Measurements from ENCODE around the gene ST7L.
A peak's percentile ranks its signal among the peaks of the same experiment; 100 is the strongest.
"Not testable (repeated sequence)": the region's sequence is repeated elsewhere in the genome, so short reads cannot be mapped to it uniquely, and the experiment has no call there.

Gene ST7L

GRCh38 chr1:112628516-112628915, 9.6 kb upstream of the ST7L start:
- no peak for TF ChIP-seq ZNF274 (IDR thresholded peaks at IDR 0.05; ENCODE audit: low read depth, low read length)
- no peak overlapping the region for H3K4me3 ChIP-seq (ENCODE audit: low read length)

- no peak for TF ChIP-seq ZNF274 (IDR thresholded peaks at IDR 0.05; ENCODE audit: low read depth, low read length)
- no peak overlapping the region for H3K4me3 ChIP-seq (ENCODE audit: low read length)
Observed at GRCh38 chr1:112626887-112627286, 7.9 kb upstream of the ST7L start.

- no peak for TF ChIP-seq ZNF274 (IDR thresholded peaks at IDR 0.05; ENCODE audit: low read depth, low read length)
- H3K4me3 ChIP-seq (ENCODE audit: low read length), result no peak overlapping the region
Observed at GRCh38 chr1:112626193-112626592, 7.3 kb upstream of the ST7L start.

- no peak for TF ChIP-seq ZNF274 (IDR thresholded peaks at IDR 0.05; ENCODE audit: low read depth, low read length)
- no peak overlapping the region for H3K4me3 ChIP-seq (ENCODE audit: low read length)
Observed at GRCh38 chr1:112625696-112626095, 6.8 kb upstream of the ST7L start.

- H3K4me3 ChIP-seq (ENCODE audit: low read length), result not testable (repeated sequence)
Observed at GRCh38 chr1:112624493-112624892, 5.6 kb upstream of the ST7L start.

GRCh38 chr1:112620377-112620695, 1.4 kb upstream of the ST7L start:
- no peak for TF ChIP-seq ZNF274 (IDR thresholded peaks at IDR 0.05; ENCODE audit: low read depth, low read length)
- peak overlapping the region; percentile 86 for H3K4me3 ChIP-seq (ENCODE audit: low read length)

- peak within 1 kb of the TSS; percentile 86 for H3K4me3 ChIP-seq (ENCODE audit: low read length)
Observed at GRCh38 chr1:112619518-112620376, 806 bp upstream of the ST7L start, which contains the start of gene CAPZA1. CAPZA1 (plus strand) TSS chr1:112619832; CDS start chr1:112619845, 13 bp downstream.

GRCh38 chr1:112618114-112618720, 724 bp downstream of the ST7L start:
- no peak for TF ChIP-seq ZNF274 (IDR thresholded peaks at IDR 0.05; ENCODE audit: low read depth, low read length)
- H3K4me3 ChIP-seq (ENCODE audit: low read length), result peak overlapping the region; percentile 86

More at GRCh38 chr1:112619518-112620376, 806 bp upstream of the ST7L start, which contains the start of gene CAPZA1:
- TF ChIP-seq ZNF274 (IDR thresholded peaks at IDR 0.05; ENCODE audit: low read depth, low read length), result no peak

- no peak for TF ChIP-seq ZNF274 (IDR thresholded peaks at IDR 0.05; ENCODE audit: low read depth, low read length)
- H3K4me3 ChIP-seq (ENCODE audit: low read length), result no peak overlapping the region
Observed at GRCh38 chr1:112614460-112615065, 4.4 kb downstream of the ST7L start.

- TF ChIP-seq ZNF274 (IDR thresholded peaks at IDR 0.05; ENCODE audit: low read depth, low read length), result no peak
- H3K4me3 ChIP-seq (ENCODE audit: low read length), result no peak overlapping the region
Observed at GRCh38 chr1:112605633-112606327, 13.2 kb downstream of the ST7L start.

GRCh38 chr1:112603541-112603940, 15.4 kb downstream of the ST7L start:
- TF ChIP-seq ZNF274 (IDR thresholded peaks at IDR 0.05; ENCODE audit: low read depth, low read length), result no peak
- no peak overlapping the region for H3K4me3 ChIP-seq (ENCODE audit: low read length)

- TF ChIP-seq ZNF274 (IDR thresholded peaks at IDR 0.05; ENCODE audit: low read depth, low read length), result no peak
- H3K4me3 ChIP-seq (ENCODE audit: low read length), result no peak overlapping the region
Observed at GRCh38 chr1:112603012-112603411, 15.9 kb downstream of the ST7L start.

- TF ChIP-seq ZNF274 (IDR thresholded peaks at IDR 0.05; ENCODE audit: low read depth, low read length), result no peak
- H3K4me3 ChIP-seq (ENCODE audit: low read length), result no peak overlapping the region
Observed at GRCh38 chr1:112599477-112599876, 19.5 kb downstream of the ST7L start.

GRCh38 chr1:112594208-112594876, 24.6 kb downstream of the ST7L start:
- TF ChIP-seq ZNF274 (IDR thresholded peaks at IDR 0.05; ENCODE audit: low read depth, low read length), result no peak
- H3K4me3 ChIP-seq (ENCODE audit: low read length), result no peak overlapping the region

Data from GM08714 (cell line).